Measurements from ENCODE around the gene CYREN.

DNA sequence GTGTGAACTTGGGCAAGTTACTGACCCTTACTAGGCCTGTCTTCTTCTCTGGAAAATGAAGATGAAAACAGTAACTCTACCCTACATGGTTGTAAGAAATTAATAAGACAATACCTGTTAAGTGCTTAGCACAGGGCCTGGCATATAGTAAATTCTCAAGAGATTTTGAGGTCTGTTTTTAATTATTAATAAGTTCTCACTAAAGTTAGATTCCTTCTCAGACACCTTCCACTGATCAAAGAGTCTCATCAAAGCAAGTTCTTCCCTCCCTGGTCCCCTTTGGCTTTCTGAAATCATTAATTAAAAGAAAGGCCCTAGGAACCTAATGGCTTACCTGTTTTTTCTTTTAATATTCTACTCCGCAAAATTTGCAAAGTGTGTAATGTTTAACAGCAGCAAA lies 18.1 kb downstream of the CYREN start:
- TF ChIP-seq, protein P1, sequence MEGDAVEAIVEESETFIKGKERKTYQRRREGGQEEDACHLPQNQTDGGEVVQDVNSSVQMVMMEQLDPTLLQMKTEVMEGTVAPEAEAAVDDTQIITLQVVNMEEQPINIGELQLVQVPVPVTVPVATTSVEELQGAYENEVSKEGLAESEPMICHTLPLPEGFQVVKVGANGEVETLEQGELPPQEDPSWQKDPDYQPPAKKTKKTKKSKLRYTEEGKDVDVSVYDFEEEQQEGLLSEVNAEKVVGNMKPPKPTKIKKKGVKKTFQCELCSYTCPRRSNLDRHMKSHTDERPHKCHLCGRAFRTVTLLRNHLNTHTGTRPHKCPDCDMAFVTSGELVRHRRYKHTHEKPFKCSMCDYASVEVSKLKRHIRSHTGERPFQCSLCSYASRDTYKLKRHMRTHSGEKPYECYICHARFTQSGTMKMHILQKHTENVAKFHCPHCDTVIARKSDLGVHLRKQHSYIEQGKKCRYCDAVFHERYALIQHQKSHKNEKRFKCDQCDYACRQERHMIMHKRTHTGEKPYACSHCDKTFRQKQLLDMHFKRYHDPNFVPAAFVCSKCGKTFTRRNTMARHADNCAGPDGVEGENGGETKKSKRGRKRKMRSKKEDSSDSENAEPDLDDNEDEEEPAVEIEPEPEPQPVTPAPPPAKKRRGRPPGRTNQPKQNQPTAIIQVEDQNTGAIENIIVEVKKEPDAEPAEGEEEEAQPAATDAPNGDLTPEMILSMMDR (IDR thresholded peaks at IDR 0.05), result no peak
- TF ChIP-seq POLR2A (IDR thresholded peaks at IDR 0.05), result no peak
